ENCODE data around the gene SCFD2.

DNA sequence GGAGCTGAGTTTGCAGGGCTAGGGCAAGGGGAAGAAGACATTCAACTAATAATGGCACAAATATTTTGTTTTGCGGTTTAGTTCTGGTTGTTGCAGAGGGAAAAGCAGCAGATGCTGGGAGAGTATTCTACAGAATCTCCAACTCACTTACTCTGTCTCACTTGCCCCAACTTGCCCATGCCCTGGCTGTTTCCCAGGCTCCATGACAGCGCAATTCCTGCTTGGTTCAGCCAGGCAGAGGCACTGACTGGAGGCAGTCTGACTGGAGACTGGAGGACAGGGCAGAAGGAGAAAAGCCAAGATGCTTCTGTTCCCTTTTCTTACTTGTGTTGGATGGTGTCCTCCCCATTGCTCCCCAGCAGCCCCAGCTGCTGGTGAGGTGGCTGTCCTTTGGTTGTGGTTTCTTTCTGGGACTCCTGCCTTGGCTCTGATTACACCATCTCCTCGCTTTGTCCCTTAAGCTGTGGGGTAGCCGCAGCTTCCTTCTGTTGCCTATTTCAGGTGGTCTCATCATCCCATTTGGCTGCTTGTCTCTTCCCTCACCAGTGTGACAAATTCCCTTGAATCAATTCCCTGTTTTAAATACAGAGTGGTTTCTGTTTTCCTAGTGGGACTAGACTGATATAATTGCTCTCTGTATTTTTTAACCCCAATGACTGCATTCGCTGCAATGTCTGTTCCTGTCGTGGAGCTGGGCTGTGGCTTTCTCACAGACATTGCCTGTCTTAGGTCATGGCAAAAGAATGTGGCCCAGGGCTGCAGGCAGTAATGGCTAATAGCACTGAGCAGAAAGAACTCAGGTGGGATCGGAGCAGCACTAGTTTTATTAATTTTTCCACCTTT lies 527.9 kb downstream of the SCFD2 start:
- TF ChIP-seq EZH2 (IDR thresholded peaks at IDR 0.05; ENCODE audit: insufficient read depth, poor library complexity, severe bottlenecking) (no peak), EZH2phosphoT487 (IDR thresholded peaks at IDR 0.05; ENCODE audit: insufficient read depth, low read depth) (no peak)
